ENCODE measurements around the gene AGAP3. TPM values are rescaled to one million over a fixed set of nuclear protein-coding genes. Genes with fewer than 3 reads are reported as not detected.

The AGAP3 gene
- total and polyA plus RNA-seq, 4 donors, result 3.9 to 27.0 (median 17.6) TPM

DNA sequence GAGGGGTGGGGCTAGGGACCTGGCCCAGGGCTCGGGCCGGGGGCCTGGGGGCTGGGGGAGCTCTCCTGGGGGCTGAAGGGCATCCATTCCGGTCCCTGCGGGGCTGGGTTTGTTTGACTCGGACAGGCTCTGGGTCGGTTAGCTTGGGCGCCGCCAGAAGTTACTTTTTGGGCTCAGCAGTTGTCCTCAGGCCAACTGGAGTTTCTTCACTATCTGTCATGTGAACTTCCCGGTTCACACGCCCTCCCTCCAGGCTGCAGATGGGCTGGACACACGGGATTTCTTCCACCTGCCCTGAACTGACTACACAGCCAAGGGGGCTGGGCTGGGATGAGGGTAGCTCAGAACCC lies 23.1 kb upstream of the AGAP3 start:
- TF ChIP-seq GABPA (IDR thresholded peaks at IDR 0.05 in 1 of 2, conservative IDR thresholded peaks at IDR 0.05 in 1 of 2), result no peak
- TF ChIP-seq FOXA2 (IDR thresholded peaks at IDR 0.05), result no peak
- TF ChIP-seq HNF4A (conservative IDR thresholded peaks at IDR 0.05), result no peak
- TF ChIP-seq RXRA (IDR thresholded peaks at IDR 0.05), result peak; percentile 32 to 65
- Histone ChIP-seq H3K27ac (ENCODE audit: low read depth in 1 of 2, low read length in 2 of 2) (peak overlapping the region; percentile 13 to 18), H3K27me3 (ENCODE audit: control insufficient read depth in 4 of 4, insufficient read depth in 4 of 4, low read length in 3 of 4) (no peaks in the 10 kb centered on the region), H3K4me1 (ENCODE audit: control insufficient read depth in 4 of 4, insufficient read depth in 4 of 4, low read length in 3 of 4) (peaks cover 13 to 59% (median 44%) of the 10 kb centered on the region in 4 donors), H3K9ac (ENCODE audit: low read depth in 1 of 2, low read length in 2 of 2) (no peak overlapping the region), H3K9me3 (ENCODE audit: control insufficient read depth in 4 of 4, low read length in 3 of 4) (no peaks in the 10 kb centered on the region), H3K36me3 (ENCODE audit: control insufficient read depth in 4 of 4, insufficient read depth in 3 of 4, low read depth in 1 of 4, low read length in 3 of 4) (peaks cover 12 to 28% (median 26%) of the 10 kb centered on the region in 4 donors), H3K4me3 (ENCODE audit: low read depth in 1 of 3, low read length in 3 of 3) (peak overlapping the region; percentile 18 to 80 (median 26))
- DNase-seq (ENCODE audit: low spot score), result no peak
- 21% methylated on average over 11 of the region's 11 CpGs for WGBS

DNA sequence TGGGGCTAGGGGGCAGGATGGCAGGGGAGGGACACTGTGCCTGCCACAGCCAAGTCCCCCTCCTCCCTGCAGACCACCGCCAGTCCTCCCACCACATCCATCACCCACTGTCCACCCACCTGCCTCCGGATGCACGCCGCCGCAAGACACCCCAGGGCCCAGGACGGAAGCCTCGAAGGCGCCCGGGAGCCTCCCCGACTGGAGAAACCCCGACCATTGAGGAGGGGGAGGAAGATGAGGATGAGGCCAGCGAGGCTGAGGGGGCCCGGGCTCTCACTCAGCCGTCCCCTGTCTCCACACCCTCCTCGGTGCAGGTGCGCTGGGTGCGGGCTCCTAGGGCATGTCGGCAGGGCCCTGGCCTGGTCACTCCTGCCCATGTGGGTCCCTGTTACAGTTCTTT lies 21.8 kb upstream of the AGAP3 start:
- H3K9me3 ChIP-seq (ENCODE audit: control insufficient read depth in 4 of 4, low read length in 3 of 4), result no peaks in the 10 kb centered on the region
- H3K36me3 ChIP-seq (ENCODE audit: control insufficient read depth in 4 of 4, insufficient read depth in 3 of 4, low read depth in 1 of 4, low read length in 3 of 4), result peaks cover 14 to 39% (median 27%) of the 10 kb centered on the region in 4 donors
- 98% methylated on average over 18 of the region's 18 CpGs for WGBS
- H3K27me3 ChIP-seq (ENCODE audit: control insufficient read depth in 4 of 4, insufficient read depth in 4 of 4, low read length in 3 of 4), result no peaks in the 10 kb centered on the region
- H3K4me3 ChIP-seq (ENCODE audit: low read depth in 1 of 3, low read length in 3 of 3), result no peak overlapping the region
- no peak overlapping the region for H3K27ac ChIP-seq (ENCODE audit: low read depth in 1 of 2, low read length in 2 of 2)
- DNase-seq (ENCODE audit: low spot score), result no peak
- no peak overlapping the region for H3K9ac ChIP-seq (ENCODE audit: low read depth in 1 of 2, low read length in 2 of 2)
- H3K4me1 ChIP-seq (ENCODE audit: control insufficient read depth in 4 of 4, insufficient read depth in 4 of 4, low read length in 3 of 4), result peaks cover 13 to 48% (median 35%) of the 10 kb centered on the region in 4 donors
- TF ChIP-seq HNF4A (conservative IDR thresholded peaks at IDR 0.05) (no peak), RAD21 (IDR thresholded peaks at IDR 0.05) (no peak), FOXA2 (IDR thresholded peaks at IDR 0.05) (no peak), FOXA1 (IDR thresholded peaks at IDR 0.05) (no peak)

- no peaks in the 10 kb centered on the region for H3K27me3 ChIP-seq (ENCODE audit: control insufficient read depth in 4 of 4, insufficient read depth in 4 of 4, low read length in 3 of 4)
These were observed 21.3 kb upstream of the AGAP3 start for GRCh38 chr7:151064993-151065392.

More at GRCh38 chr7:151064993-151065392, 21.3 kb upstream of the AGAP3 start:
- TF ChIP-seq CTCF (IDR thresholded peaks at IDR 0.05; ENCODE audit: low read depth, low read length, missing input control) (no peak), JUND (IDR thresholded peaks at IDR 0.05) (no peak), REST (IDR thresholded peaks at IDR 0.05) (no peak), YY1 (IDR thresholded peaks at IDR 0.05) (no peak), ZBTB33 (IDR thresholded peaks at IDR 0.05) (no peak), SP1 (IDR thresholded peaks at IDR 0.05) (no peak), NR2F2 (IDR thresholded peaks at IDR 0.05) (no peak), FOXA1 (IDR thresholded peaks at IDR 0.05) (no peak), RAD21 (IDR thresholded peaks at IDR 0.05) (no peak), HNF4A (conservative IDR thresholded peaks at IDR 0.05) (no peak), HNF4G (IDR thresholded peaks at IDR 0.05) (no peak), RXRA (IDR thresholded peaks at IDR 0.05) (no peak), TAF1 (conservative IDR thresholded peaks at IDR 0.05) (no peak), FOXA2 (IDR thresholded peaks at IDR 0.05) (no peak)
- TF ChIP-seq, protein P1, sequence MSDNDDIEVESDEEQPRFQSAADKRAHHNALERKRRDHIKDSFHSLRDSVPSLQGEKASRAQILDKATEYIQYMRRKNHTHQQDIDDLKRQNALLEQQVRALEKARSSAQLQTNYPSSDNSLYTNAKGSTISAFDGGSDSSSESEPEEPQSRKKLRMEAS (IDR thresholded peaks at IDR 0.05), result no peak
- TF ChIP-seq, protein P2, sequence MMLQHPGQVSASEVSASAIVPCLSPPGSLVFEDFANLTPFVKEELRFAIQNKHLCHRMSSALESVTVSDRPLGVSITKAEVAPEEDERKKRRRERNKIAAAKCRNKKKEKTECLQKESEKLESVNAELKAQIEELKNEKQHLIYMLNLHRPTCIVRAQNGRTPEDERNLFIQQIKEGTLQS (IDR thresholded peaks at IDR 0.05), result no peak
- no peak overlapping the region for H3K27ac ChIP-seq (ENCODE audit: low read depth in 1 of 2, low read length in 2 of 2)
- H3K4me3 ChIP-seq (ENCODE audit: low read depth in 1 of 3, low read length in 3 of 3), result no peak overlapping the region
- no peak overlapping the region for H3K9ac ChIP-seq (ENCODE audit: low read depth in 1 of 2, low read length in 2 of 2)
- H3K9me3 ChIP-seq (ENCODE audit: control insufficient read depth in 4 of 4, low read length in 3 of 4), result no peaks in the 10 kb centered on the region
- peaks cover 13 to 48% (median 35%) of the 10 kb centered on the region in 4 donors for H3K4me1 ChIP-seq (ENCODE audit: control insufficient read depth in 4 of 4, insufficient read depth in 4 of 4, low read length in 3 of 4)
- DNase-seq (ENCODE audit: low spot score), result no peak
- H3K36me3 ChIP-seq (ENCODE audit: control insufficient read depth in 4 of 4, insufficient read depth in 3 of 4, low read depth in 1 of 4, low read length in 3 of 4), result peaks cover 19 to 44% (median 31%) of the 10 kb centered on the region in 4 donors
- WGBS, result 91% methylated on average over 6 of the region's 6 CpGs
